HG03025 (cell line): Measurements from ENCODE around the gene PAM.
A peak's percentile ranks its signal among the peaks of the same experiment; 100 is the strongest.

Experiments used
- ATAC-seq: cut with Tn5 transposase; IDR thresholded peaks from one replicate; pipeline ENCODE4 v1.9.1; 2021; ENCODE audit warnings: mild to moderate bottlenecking, moderate library complexity; ENCODE audit not compliant: unreplicated experiment, low FRiP score

PAM gene

DNA sequence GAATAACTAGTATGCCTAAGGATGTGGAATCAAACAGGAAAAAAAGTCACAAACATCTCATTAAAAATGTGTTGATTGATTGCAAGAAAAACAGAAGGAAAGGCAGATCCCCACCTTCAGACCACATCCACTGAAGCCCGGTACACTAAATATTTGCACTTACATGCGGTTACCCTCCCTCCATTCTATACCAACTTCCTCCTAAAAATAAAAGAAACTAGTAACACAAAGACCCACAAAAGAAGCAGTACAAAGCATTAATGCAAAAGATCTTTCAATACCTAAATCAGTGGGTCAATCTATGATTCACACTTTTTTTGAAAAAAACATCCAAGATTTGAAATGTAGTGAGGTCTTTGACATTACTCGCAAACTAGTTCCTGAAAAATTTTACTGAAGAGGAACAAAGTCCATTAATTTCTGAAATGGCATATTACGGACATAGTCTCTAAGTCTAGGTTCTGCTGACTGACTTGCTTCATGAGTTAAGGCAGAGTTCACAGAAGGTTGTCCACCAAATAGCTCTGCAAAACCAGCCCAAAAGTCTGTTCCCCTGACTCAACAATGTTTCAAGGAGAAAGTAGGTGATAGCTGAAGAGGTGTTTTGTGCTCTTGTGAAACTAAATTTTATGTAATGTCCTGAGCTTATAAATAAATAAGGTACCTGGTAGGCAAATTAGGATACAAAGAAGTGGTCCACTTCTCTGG lies 100.7 kb downstream of the PAM start:
- no peak for ATAC-seq

DNA sequence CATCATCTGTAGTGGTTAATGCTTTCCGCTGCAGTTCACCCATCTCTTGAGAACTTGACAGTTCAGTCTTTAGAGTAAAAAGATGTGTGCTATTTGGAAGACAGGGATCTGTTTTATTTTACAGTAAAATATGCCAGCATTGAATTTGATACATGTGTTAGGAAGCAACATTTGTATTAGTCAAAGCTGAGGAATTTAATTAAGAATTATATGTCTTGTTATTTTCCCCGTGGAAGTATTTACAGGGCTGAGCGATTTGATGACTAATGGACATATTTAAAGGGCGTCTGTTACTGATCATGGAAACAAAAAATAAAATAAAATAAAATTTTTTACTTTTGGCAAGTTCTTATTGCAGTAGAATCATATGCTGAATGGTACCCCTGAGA lies 101.3 kb downstream of the PAM start:
- ATAC-seq: no peak

DNA sequence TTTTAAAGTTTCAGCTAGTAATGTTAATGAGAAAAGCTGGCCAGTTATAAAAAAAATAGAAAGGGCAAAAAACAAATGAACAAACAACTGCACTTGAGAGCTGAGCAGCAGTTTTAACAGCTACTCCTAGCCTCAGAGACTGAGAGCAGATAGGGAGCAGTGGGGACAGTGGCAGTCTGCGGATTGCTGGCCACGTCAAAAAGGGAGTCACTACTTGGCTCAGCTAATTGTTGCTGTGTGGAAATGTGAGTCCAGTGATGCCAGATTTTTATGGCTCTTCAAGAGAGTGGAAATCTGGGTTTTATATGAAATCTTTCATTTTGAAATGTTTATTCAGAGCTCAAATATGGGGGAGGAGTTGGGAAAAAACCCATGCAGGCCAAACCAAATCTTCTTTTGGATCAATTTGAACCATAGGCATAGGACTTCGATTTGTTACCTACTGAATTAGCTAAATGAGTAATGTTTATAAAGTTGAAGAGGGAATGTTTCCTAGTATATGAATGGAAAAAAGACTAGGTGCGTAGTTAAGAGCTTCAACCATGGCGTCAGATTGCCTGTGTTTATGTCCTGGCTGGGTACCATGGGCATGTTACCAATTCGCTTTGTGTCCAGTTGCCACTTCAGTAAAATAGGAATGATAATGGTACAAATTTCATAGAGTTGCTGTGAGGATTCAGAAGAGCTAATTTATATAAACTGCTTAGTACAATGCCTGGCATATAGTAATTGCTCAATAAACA lies 102.1 kb downstream of the PAM start:
- ATAC-seq: no peak

DNA sequence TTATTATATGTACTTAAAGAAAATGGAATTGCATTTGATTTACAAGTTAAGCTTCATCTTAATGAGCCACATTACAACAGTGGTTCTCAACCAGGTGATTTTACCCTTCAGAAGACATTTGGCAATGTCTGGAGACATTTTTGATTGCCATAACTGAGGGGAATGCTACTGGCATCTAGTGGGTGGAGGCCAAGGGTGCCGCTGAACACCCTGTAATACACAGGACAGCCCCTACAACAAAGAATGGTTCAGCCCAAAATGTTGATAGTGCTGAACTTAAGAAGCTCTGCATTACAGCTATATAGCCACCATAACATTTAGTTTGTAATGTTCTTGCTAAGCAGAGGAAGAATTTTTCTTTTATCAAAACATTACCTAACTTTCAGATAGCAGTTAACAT lies 103.1 kb downstream of the PAM start:
- no peak for ATAC-seq

DNA sequence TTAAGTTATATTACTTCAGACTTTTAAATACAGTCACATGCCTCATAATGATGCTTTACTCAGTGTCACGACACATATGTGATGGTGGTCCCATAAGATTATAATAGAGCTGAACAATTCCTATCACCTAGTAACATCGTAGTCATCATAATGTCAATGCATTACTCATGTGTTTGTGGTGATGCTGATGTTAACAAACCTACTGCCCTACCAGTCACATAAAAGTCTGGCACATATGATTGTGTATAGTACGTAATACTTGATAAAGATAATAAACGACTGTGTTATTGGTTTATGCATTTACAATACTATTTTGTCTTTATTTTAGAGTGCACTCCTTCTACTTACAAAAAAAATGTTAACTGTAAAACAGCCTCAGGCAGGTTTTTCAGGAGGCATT lies 103.7 kb downstream of the PAM start:
- ATAC-seq: no peak

DNA sequence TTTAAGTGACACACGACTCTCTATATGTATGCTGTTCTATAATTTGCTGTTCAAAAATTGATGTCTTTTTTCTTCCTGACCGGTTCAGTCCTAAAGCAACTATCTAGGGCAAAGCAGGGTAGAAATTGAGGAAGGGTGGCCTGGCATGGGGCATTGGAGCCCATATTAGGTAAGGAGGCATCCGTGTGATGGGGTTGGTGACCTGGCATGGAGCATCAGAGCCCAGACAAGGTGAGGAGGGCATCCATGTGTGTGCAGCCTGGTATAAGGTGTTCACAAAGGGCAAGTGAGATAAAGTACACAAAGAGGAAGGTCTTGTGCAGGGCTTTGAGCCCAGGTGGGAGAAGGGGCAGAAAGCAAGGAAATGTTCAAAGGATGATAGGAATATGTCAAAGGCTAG lies 104.9 kb downstream of the PAM start:
- no peak for ATAC-seq

DNA sequence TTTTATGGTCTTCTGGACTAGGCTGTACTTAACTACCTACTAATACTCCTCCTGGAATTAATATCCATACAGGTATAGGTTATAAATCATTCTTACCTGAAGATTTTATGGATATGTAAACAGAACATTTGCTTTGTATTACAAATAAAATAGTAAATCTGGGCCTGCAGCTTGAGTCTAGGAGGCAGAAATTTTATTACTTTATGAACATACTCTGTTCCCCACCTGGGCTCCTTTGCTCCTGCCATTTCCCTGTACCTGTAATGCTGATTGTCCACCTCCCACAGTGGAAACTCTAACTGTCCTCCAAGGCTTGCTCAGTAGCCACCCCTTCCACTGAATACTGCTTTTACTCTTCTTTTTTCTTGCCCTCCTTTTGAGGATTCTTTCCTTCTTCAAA lies 108.0 kb downstream of the PAM start:
- no peak for ATAC-seq

DNA sequence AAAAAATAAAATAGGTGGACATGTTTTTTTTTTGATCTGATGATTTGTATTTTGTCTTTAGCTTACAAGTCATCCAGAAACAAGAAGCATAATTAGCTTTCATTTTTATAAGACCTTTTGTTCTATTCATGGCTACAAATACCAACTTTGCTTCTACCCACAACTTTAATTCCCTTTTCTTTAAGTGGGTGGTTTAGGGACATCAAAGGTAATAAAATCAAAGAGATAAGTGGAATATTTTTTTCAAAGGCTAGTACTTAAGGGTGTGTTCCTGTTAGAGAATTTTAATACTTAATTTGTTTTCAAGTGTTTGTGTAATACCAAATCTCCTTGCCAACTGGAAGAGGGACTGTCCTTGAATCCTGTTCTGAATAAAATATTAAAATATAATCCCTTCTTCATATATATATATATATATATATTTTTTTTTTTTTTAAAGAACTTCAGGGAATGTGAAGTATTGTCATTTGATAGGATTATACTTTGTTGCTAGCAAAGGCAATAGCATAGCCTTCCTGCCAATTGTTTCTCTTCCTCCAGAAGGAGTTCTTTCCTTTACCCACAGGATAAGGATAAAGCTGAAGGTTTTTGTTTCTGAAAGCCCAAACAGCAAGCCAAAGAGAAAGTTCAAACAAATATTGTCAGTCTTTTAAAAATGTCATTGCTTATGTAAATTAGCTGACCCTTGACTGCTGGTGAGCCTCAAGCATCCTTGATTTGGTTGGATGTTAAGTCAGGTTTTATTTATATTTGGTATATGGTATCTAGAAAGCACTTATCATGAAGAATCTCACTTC lies 108.9 kb downstream of the PAM start:
- ATAC-seq: no peak

DNA sequence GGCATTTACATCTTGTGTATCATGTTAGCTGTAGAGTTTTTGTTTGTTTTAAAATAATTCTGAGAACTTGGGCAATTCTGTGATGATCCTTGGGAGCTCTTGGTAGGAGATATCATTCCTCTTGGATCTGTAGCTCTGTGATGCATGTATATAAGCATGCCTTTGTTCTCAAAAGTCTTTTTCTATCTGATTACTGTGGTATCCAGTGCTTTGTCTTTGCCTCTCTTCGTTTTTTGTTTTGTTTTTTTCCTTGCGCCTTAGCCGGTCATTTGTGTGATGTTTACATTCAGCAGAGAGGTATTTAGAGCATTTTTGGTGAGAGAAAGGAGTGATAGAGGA lies 110.0 kb downstream of the PAM start:
- no peak for ATAC-seq

DNA sequence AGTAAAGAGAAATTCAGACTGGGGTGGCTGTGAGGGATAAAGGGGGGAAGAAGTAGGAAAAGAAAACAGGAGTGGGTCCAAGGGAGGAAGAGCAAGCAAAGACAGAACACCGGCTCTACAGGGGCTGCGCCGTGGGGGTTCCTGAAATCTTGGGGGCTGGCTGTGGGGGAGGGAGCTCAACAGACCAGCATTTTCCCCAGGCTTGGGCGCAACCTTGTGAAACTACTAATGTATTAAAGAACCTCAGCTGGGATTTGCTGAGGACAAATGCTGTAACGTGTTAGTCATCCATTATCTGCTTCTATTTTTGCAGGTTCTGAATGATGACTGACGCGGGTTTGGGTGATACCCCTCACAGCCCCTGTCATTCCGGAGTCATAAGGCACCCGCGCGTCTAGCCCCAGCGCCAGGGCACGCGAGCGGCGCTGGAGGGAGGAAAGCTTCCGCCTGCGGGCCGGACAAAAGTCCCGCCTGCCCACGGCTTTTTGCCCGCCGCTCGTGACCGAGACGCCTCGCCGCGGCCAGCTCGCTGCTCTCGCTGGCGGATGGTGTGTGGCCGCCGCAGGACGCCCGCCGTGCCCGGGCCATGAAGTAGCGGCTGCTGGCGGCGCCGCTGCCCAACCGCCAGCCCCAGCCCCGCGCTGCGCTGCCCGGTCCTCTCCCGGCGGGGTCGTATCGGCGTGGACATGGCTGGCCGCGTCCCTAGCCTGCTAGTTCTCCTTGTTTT lies 110.6 kb downstream of the PAM start:
- peak; percentile 74 for ATAC-seq

DNA sequence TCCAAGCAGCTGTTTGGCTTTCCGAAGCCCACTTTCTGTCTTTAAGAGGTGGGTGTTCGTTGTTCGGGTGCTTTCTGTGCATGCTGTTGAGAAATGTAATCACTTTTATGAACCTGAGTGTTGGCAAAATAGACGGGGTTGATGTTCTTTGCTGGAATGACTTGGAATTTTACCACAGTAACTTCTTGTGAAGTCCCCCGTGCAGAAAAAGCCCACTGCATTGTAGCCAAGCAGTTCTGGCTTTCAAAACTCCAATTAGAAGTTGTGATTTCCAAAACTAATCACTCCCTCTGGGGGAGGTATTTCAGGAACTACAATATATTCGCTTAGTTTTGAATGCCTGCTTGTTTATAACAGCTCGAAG lies 111.1 kb downstream of the PAM start:
- ATAC-seq: peak; percentile 3

DNA sequence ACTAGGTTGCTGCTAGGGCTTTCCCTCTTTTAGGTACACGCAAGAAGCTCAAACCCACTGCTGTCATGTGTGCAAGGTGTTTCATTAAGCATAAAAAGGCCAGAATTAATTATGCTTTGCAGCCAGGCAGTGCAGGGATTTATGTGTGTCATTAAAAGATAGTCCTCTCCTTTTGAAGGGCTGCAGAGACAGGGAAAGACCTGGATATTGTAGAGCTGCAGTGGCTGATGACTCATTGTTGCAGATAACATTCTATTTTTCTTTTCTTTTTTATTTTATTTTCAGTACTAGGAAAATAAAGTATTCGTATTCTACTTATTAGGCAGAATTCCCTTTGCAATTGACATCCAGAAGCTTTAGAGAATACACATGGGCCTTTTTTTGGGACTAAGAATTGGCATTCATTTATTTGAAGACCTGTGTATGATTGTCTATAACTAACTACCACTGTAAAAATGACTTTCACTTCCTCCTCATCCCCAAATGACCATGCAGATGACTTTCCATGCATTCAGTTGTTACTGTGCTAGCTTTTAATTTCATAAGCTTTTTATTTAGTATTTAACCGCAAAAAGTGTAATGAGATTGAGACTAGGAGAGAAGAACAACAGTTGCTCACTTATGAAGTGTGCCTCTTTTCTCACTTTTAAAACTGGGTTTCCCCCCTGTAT lies 113.0 kb downstream of the PAM start:
- no peak for ATAC-seq

DNA sequence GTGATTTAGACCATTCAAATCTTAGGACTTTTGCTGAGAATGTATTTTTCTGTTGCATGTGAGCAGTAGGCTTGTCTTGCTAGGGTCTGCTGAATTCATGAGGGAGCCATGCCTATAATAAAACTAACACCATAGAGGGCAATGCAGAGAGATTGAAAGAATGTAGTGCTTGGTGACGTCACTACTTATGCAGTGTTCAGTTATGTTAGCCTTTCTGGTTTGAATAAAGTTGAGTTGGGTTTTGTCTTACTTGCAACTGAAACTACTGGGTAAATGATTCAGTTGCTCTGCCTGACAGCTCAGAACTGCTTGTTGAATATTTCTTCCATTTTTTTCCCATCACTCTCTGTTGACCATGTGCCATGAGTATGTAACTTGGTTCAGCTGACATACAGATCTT lies 114.1 kb downstream of the PAM start:
- ATAC-seq: no peak

DNA sequence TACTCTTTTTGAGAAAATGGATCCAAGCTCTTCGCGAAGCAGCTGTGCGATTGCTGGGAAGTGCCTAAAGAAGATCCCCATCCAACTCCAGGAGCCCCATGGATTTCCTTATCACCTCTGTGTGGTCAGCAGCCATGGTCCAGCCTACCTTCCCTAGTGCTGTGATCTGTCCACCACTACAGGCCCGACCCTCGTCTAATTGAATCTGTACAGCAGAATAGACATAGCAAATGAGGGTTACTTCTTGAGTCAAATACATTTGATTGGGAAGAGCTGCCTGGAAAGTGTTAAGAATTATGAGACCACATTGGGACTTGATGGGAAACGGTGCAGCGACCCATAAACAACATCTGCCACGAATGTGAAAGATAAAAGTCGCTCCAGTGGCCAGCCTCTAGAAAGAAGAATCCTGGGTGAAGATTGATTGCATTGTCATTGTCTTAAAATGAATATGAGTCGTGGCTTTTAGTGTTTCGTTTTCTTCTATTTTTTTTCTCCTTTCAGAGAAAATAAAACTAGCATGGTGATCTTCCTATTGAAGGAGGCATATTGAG lies 118.4 kb downstream of the PAM start:
- no peak for ATAC-seq

DNA sequence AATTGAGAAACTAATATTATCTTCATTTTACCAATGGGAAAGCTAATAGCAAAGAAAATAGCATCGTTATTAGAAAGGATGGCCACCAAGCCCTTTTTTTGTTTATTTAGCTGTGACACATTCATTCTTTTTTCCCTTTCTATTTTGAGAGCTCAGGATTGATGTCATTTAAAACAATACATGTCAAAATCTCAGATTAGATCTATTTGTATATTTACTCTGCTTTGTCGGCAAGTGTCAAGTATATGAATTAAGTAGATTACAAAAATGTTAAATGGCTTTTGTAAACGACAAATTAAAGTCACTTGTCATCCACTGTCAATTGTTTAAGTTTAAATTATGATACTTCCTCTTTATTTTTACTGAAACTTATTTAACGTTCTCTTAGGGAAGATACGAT lies 118.9 kb downstream of the PAM start:
- ATAC-seq: no peak

DNA sequence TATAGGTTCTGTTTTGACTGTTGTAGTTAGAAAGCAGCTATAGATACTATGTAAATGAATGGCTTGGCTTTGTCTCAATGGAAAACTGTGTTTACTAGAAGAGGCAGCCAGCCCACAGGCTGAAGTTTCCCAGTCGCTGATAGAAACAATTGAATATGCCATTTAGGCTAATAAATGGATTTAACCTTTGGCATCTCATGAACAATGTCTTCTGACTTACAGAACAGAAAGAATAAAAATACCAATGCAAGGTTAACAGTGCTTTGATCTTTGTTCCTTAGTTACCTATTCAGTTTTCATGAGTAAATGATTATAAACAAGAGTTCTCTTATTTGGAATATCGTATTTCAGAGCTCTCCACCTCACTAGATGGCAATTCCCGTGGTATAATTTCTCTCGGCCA lies 120.6 kb downstream of the PAM start:
- ATAC-seq: no peak

DNA sequence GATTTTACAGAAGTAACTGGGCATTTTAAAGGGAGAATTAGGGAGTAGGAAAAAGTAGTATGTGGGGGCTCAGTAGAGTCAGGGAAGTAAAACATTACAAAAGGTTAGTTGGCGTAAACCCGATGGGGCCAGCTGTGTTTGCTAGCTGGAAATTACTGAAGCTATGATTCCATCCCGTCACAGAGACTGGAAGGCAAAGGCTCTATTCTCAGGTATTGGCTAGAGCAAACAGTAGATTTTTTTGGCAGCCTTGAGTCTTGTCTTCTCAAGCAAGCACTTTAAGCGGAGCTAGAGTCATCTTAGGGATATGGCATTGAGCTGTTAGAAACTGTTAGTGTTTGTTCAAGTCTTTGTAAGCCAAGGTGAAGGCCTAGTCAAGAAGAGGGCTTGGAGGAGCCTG lies 121.5 kb downstream of the PAM start:
- no peak for ATAC-seq

DNA sequence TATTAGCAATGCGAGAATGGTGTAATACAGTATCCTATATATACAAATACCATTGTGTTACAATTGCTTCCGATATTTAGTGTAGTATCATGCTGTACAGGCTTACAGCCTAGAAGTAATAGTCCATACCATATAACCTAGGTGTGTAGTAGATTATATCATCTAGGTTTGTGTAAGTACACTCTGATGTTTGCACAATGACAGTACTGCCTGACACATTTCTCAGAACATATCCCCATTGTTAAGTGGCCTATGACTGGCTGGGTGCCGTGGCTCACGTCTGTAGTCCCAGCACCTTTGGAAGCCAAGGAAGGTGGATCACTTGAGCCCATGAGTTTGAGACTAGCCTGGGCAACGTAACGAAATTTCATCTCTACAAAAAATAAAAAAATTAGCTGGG lies 124.6 kb downstream of the PAM start:
- ATAC-seq: no peak

DNA sequence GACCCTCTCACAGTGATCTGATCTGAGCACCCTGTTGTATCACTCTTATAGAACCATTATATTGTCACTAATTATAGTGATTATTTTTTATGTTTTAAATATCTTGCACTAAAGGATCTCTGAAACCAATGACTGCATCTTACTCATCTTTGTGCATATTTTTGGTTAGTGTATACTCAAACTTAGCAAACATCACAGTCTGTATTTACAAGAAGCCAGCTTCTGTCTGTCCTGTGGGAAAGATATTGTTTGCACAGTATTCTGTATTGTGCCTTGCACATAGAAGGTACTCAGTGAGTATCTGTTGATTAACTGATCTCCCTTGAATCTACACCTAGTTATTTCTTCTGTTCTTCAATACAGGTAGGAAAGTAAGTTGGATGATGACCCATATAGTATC lies 131.5 kb downstream of the PAM start:
- ATAC-seq: no peak

DNA sequence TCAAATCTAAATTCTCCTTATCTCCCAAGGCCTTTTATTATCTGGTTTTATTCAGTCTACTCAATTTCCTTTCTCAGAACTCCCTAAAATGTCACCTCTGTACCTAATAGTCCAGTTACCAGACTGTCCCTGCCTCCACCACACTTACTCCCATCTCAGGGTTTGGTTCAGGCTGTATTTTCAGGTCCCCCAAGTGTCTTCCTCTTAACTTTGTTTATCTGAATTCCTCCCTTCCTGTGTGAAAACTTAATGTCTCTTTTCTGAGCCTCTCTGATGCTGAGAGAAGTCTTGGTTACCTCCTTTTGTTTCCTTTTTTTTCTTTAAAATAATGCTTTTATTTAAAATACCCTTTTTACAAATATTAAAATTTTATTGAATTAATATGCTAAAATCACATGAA lies 133.4 kb downstream of the PAM start:
- no peak for ATAC-seq
